ENCODE results near the gene FXYD1.
"Not testable (repeated sequence)": the region's sequence is repeated elsewhere in the genome, so short reads cannot be mapped to it uniquely, and the experiment has no call there.

DNA sequence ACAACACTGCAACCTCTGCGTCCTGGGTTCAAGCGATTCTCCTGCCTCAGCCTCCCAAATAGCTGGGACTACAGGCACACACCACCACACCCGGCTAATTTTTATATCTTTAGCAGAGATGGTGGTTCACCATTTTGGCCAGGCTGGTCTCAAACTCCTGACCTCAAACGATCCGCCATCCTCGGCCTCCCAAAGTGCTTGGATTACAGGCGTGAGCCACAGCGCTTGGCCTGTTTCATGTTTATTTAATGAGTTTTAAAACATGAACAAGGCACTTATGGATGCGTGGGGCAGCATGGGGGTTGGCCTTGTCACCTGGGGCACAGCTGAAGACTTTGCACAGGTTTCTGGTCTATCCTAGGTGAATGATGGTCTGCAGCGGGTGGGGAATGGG is 14.5 kb downstream of the FXYD1 start:
- TF ChIP-seq, protein P1, sequence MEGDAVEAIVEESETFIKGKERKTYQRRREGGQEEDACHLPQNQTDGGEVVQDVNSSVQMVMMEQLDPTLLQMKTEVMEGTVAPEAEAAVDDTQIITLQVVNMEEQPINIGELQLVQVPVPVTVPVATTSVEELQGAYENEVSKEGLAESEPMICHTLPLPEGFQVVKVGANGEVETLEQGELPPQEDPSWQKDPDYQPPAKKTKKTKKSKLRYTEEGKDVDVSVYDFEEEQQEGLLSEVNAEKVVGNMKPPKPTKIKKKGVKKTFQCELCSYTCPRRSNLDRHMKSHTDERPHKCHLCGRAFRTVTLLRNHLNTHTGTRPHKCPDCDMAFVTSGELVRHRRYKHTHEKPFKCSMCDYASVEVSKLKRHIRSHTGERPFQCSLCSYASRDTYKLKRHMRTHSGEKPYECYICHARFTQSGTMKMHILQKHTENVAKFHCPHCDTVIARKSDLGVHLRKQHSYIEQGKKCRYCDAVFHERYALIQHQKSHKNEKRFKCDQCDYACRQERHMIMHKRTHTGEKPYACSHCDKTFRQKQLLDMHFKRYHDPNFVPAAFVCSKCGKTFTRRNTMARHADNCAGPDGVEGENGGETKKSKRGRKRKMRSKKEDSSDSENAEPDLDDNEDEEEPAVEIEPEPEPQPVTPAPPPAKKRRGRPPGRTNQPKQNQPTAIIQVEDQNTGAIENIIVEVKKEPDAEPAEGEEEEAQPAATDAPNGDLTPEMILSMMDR (IDR thresholded peaks at IDR 0.05), result not testable (repeated sequence)
- not testable (repeated sequence) for TF ChIP-seq ZFX (IDR thresholded peaks at IDR 0.05; ENCODE audit: borderline replicate concordance)

All from 22Rv1 (cell line).